HG03460 (cell line): Measurements from ENCODE around the gene UXT.
A peak's percentile ranks its signal among the peaks of the same experiment; 100 is the strongest.

ENCODE experiments used
- ATAC-seq: cut with Tn5 transposase; IDR thresholded peaks from one replicate; pipeline ENCODE4 v1.9.1; 2021; ENCODE audit not compliant: unreplicated experiment

UXT gene

DNA sequence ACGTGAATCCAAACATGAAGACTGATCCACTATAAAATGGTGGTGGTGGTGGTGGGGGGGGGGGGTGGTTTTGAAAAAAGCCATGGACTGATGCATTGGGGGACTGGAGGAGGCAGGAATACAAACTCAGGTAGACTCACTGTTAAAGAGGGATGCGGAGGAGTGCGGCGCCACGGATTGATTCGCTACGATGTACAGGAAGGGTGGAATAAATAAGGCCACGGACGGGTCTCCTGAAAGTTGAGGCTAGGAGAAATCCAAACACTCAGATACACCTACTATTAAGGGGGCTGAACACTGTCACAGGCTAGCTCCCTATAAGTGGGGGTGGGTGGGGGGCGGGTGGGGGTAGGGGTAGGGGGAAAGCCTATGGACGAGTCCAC is 9.2 kb downstream of the UXT start:
- ATAC-seq, result no peak

DNA sequence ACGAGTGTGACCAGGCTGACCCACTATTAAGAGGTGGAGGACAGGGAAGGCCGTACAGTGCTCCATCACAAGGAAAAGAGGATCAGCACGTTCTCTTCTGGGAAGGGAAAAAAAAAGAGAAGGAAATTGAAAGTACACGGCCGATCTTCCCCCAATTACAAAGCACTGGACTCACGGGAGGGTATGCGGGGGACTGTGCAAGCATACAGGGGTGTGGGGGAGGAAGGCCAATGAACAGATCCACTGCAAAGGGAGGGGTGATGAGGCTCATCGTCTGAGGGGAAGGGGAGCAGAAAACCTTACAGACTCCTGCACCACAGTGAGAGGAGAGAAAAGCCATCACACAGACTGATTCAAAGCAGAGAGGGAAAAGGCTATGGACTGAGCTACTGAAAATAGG is 9.7 kb downstream of the UXT start:
- ATAC-seq, result no peak

DNA sequence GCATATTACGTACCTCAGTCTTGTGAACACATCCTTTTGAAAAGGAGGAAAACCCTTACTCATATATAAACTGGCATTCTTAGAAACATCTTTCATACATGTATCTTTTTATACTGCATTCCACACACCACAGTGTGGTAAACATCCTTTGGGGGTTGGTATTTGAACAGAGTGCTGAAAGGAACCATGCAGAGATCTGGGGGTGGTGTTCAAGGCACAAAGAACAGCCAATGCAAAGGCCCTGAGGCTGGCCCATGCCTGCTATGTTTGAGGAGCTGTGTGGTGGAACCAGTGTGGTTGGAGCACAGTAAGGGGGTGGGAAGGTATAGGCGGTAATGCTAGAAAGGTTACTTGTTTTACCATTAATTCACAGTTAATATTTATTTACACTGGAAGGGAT is 10.6 kb downstream of the UXT start:
- ATAC-seq, result no peak

DNA sequence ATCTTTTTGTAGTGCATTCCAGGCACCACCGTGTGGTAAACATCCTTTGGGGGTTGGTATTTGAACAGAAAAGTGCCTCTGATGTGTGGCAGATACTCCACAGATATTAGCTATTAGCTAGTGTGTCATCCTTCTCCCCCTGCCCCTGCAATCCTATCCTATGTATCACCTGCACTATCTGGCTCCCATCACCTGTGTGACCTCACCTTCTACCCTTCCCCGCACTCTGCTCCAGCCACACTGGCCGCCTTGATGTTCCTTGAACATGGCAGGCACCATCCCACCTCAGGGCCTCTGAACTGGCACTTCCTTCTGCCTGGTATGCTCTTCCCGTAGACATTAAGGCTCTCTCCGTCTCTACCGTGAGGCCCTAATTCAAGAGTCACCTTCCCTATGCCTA is 12.3 kb downstream of the UXT start:
- ATAC-seq, result no peak

DNA sequence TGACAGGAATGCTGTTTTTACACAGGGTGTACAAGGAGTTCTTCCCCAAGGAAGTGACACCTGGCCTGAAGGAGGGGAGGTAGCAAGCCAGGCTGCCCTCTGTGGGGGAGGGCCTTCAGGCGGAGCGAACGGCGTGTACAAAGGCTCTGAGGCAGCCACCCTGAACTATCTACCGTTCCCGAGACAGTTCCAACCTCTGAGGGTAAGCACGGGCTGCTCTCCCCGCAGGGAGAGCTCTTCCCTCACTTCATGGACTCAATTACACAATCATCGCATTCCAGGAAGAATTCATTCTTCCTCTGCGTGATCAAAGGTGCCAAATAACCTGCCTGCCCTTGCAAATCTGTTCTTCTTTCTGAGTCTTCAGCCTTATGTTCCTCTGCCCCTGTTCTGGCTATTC is 13.4 kb downstream of the UXT start:
- no peak for ATAC-seq

DNA sequence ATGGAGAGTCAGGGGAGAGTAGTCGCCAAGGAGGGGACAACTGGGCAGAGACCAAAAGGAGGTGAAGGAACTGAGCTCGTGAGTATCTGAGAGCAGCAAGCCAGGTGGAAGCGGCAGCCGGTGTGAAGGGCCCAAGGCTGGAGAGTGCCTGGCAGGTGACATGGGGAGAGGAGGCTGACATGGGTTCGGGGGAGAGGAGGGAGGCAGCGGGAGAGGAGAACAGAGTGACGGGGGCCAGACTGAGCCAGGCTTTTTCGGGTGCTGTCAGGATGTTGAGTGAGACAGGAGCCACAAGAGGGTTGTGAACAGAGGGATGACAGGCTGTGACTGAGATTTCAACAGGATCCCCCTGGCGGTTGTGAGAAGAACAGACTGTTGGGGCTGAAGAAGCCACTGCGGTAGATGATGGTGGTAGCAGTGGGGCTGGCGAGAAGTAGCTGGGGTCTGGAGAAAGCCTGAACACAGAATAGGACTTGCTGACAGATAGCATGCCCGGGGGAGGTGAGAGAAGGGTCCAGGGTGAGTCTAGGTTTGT is 14.4 kb downstream of the UXT start:
- ATAC-seq, result no peak

DNA sequence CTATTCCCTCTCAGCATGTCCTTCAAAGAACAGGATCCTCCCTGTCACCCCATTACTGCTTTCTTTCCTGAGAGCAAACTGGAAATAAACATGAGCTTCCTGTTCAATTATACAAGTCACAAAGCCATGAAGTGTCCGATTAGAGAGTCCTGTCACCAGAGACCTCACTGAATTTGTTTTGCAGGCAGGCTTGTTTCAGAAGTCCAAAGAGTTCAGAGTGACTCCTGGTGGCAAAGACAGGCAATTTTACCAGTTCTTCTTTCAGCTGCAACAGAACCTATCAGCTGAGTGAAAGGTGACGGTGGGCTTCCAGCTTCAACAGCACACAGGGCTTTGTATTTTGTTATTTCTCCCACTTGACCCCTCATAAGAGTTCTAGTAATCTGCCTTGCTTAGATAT is 15.1 kb downstream of the UXT start:
- no peak for ATAC-seq

DNA sequence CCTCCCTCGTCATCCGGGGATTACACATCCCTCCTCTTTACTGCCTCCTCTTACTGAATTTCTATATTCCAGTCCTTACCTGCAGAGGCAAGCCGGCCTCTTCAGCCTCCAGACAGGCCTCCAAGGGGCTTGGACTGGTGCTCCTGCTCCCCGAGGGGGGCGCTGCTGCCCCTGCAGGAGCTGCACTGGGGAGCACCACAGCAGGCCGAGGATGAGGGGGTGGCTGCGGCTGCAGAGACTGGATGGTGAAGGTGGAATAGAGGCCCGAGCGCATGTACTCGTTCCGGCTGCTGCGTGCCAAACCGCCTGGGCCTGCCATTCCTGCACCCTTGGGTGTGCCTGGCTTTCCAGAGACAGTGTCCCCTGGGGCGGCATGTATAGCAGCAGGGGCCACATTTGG is 20.2 kb downstream of the UXT start:
- ATAC-seq, result no peak

DNA sequence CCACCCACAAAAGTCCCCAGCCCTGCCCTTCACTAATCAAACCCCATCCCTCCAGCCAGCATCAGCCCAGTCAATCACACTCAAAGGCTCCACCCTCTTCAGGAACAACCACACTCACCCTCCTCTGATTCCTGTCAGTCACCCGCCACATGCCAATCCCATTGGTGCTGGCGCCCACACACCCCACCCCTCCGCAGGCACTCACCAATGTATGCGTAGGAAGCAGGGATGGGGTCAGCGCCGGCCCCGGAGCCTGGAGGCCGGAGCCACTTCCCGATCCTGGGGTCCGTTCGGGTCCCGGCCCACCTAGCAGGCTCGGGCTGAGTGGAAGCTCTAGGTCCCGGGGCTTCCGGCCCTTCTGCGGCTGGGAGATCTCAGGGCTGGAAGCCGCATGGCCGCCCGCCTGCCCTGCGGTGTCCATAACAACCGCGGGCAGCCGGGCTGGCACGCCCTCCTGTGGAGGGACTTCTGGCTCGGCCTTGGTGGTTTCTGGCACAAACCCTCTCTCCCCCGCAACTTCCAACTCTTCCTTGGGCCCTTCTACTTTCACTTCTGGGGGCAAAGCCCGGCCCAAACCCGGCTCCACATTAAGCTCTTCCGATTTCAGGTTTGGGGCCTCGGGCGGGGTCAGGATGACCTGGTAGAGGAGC is 21.3 kb downstream of the UXT start:
- ATAC-seq, result no peak

DNA sequence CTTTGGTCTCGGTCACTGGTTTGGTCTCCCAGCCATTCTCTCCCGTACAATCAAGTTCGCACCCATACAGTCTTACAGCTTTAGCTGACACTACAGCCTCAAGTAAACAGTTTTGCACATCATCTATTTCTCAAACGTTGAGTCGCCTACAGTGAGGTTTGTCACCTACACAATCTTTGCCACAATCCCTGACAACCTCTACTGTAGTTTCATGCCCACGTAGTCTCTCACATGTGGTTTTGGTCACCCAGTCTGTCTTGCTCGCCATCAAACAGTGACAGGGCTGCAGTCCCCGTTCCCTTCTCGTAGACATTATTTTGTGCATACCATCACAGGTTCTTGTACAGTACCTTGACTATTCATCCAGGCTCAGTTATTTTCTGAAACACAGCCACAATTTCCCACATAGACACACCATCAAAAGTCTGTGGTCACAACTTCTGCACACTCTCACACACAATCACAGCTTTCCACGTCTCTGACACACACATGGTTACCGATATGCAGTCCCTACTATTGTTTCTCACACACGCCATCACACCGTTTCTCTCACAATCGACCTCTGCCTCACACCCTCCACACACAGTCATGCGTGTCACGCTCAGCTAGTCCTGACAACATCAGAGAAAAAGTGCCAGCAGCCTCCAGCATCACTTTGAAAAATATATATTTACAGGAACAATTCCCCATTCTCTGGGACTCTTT is 24.0 kb downstream of the UXT start:
- ATAC-seq, result no peak

DNA sequence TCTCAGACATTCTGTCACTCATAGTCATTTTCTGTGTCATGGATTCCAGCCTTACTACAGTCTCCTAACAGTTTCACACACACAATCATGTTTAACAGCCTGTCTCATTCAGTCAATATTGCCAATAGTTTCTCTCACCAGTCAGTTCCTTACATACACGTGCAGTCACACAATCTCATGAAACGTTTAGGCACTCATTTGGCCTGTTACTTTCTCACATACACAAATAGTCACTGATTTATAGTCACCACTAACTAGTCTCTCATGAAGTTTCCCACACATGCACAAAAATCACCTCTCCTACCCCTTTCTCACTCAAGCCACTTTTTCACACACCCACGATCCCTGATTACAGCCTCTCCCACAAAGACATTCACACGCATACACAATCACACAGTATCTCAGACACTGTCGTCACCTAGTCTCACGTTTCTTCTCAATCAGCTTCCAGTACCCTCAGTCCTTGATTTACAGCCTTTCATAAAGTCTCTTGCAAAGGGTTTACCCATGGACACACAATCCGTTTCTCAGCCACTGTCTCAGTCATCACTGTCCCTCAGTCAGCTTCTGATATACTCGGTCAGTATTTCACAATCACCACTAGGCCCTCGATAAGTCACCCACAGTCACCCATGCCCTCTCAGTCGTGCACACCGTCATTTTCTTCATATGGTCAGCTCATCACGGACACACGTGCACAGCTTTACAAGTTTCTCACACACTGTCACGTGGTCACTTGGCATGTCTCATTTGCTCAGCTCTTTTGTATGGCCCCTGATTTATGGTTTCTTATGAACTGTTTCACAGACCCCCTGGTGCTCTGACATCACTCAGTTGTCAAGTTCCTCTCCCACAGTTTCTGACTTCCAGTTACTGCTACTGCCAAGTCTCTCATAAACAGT is 25.0 kb downstream of the UXT start:
- no peak for ATAC-seq

DNA sequence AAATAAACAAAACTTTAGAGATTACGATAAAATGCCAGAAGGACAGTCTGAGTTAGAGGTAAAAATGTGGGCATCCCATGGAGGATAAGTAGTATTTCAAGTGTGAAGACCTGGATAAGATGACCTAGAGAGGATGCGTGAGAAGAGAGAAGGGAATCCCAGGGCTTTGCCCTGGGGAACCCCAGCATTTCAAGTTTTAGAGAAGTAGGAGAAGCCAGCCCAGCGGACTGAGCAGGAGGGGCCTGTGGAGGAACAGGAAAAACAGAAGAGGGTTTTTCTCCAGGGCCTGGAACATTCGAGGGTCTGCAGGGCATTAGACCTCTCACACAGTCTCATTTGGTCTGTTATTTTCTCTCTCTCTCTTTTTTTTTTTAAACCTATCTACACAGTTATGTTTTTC is 26.3 kb downstream of the UXT start:
- no peak for ATAC-seq

DNA sequence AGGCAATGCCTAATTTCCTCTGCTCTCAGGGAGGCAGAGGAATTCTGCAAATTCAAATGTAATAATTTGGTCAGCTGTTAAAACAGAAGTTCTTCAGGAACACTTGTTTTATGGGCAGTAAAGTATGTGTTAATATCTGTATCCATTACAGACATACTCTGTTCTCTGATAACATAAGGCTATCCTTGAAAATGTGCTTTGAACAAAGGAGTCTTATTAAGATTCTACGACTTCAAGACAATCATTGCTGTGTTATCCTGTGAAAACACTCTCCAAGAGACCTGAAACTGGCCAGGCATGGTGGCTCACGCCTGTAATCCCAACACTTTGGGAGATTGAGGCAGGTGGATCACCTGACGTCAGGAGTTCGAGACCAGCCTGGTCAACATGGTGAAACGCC is 27.3 kb downstream of the UXT start:
- ATAC-seq, result no peak

DNA sequence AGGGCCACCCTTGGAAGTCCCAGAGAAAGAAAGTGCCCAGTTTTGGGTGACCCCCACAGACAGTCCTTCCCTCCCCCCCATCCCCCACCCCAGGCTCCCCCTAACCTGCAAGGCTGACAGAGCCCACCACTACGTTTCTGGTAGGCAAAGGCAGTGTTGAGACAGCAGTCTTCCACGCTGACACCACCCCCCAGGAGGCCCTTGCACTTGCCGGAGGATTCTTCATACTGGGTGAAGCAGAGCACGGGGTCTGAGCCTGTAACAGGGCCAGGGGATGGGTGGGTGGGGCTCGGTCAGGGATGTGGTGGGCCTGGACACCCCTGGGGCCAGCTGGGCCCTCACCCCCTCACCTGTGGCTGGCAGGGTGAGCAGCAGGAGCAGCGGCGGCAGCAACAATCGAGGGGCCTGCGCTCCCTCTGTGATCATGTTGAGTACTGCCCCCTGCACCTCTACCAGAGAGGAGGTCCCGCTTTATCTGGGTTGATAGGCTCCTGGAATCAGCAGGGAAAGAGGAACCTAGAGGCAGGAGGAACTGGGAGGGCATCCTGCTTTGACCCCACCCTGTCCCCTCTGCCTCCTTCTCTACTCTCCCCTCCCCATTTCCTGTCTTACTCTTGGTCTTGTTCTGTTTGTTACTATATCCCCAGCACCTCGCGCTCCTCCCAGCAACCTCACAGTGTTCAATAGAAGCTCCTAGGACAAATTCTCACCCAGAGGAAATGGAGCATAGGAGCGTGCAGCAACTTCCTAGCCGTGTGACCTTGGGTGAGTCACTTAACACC is 29.4 kb downstream of the UXT start, which contains the start of gene CFP:
TSS of gene CFP (minus strand) at position 512 of the 782 bp plus-strand sequence. CDS start at position 426, 86 bp downstream.
- no peak for ATAC-seq

DNA sequence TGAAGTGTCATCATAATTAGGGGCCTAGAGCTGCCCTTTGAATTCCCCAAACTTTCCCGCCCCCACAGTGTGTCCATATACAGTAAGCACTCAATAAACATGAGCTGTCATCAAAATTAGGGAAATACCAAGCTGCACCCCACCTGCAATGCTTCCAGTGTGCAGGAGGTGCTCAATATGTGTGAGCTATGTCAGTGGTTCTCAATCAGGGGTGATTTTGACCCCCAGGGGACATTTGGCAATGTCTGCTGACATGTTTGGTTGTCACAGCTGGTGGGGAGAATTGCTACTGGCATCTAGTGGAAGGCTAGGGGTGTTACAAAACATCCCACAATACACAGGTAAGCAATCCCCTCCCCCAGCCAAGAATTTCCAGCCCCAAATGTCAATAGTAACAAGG is 30.0 kb downstream of the UXT start:
- no peak for ATAC-seq

DNA sequence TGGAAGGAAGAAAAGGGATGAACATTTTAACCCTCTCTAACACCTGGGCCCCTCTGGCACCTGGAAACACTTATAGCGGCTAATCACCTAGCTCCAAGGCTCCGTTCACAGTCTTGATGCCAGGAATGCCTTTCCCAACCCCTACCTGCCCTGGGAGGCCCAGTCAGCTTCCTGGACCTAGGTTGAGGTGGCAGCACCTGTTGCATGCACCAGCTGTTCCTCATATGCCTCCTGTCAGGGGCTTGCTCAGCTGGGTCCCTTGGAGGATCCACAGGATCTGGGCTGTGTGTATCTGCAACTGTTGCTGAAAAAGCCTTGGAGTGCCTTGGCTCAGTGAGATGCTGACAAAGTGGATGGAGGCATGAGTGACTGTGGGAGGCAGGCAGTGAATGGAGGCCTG is 33.6 kb downstream of the UXT start:
- ATAC-seq, result no peak

DNA sequence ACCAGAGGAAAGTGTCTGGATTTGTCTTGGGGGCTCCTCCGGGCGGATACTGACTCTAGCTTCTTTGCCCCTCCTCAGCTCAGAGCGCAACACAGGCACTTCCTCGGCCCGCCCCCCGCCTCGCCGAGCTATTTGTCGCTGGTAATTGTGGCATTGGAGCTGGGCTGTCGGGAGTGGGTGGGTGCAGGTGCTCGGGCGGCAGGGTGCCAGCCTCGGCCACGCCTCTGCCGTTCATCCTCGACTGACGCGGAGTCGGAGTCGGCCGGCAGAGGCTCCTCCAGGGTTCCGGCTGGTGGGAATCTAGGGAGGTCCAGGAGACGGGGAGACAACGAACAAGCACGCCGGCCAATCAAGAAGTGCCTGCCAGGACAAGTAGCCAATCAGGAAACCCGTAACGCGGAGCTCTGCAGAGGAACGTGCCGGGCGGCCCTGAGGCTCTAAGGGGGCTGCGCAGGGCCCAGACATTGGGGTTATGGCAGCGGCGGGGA is 35.4 kb downstream of the UXT start:
- no peak for ATAC-seq

DNA sequence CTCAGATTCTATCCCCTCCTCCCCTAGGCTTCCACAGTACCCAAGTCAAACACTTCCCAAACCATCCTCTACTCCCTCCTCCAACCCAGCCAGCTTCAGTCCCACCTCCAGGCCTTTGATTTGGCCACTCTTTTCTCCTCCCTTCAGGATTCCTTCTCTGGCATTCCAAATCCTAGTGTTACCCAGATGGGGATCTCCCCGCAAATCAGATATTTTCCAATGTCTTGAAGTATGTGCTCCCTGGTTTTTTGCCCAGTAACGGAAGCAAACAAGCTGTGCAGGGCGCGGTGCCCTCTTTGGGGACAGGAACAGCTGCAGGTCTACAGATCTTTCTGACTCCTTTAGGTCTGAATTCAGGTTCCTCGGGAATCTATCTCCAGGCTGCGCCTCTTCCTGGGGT is 37.1 kb downstream of the UXT start:
- ATAC-seq, result no peak

DNA sequence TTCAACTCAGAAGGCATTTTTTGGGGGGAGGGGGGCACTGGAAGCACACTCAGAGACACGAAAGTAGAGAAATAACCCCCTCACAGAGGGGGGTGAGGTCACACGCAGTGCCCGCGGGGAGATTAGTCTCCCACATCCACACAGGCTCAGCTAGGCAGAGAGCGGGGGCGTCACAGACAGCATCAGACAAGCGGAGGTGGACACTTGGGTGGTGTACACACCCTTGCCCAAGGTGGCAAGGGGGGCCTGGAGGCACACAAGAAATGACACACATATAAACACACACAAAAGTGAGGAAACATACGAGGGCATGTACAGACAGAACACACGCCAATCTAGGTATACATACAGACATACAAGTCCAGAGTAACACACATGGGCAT is 38.7 kb downstream of the UXT start:
- ATAC-seq, result no peak

DNA sequence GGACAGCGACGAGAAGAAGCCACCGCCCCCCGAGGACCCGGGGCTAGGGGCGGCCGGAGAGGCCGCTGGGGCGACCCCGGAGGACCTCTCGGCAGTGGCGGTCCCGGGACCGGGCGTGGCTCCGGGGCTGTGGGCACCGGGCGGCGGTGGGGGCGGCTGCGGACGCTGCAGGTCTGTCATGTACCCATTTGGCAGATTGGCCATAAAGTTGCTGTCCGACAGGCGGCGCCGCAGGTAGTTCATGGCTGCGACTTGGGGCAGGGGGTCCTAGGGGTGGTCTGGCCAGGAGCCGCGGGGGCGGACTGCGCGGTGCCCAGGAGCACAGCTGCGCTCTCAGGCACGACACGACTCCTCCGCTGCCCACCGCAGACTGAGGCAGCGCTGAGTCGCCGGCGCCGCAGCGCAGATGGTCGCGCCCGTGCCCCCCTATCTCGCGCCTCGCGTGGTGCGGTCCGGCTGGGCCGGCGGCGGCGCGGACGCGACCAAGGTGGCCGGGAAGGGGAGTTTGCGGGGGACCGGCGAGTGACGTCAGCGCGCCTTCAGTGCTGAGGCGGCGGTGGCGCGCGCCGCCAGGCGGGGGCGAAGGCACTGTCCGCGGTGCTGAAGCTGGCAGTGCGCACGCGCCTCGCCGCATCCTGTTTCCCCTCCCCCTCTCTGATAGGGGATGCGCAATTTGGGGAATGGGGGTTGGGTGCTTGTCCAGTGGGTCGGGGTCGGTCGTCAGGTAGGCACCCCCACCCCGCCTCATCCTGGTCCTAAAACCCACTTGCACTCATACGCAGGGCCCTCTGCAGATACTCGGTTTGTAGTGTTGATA is 39.3 kb downstream of the UXT start, which contains the start of gene SYN1:
TSS of gene SYN1 (minus strand) at position 372 of the 817 bp plus-strand sequence. CDS start at position 243, 129 bp downstream.
- ATAC-seq, result peak; percentile 67
